ENCODE results near the gene ARHGEF19. TPM values are rescaled to one million over a fixed set of nuclear protein-coding genes. Genes with fewer than 3 reads are reported as not detected.

ARHGEF19 gene
- total and polyA plus RNA-seq, 9 of the 15 experiments (the other 6 are each of a cell fraction or from before 2014, with no cell fraction given) = 0.73 to 21.0 (median 5.2) TPM

DNA sequence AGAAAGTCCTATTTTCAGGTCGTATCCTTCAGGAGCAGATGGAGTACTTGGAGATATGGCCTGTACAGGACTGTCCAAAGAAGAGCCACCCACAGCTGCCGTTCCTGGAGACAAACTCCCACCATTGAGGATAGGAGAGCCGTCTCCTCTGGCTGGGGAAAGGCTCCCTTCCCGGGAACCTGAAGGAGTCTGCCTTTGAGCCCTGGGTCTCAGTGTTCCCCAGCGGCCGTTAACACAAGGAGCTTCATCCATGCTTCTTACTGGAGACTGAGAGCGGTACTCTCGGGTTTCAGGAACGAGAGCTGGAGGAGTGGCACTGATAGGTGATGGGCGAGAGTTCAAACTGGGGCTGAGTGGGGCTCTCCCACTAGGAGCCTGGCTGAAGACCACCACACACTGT lies 38.9 kb upstream of the ARHGEF19 start:
- TF ChIP-seq ZBED1 (IDR thresholded peaks at IDR 0.05) = no peak
- TF ChIP-seq ZNF311 (CRISPR knock-in tag; IDR thresholded peaks at IDR 0.05) = no peak
- no peak for TF ChIP-seq ZBTB1 (CRISPR knock-in tag; IDR thresholded peaks at IDR 0.05; ENCODE audit: borderline replicate concordance, low read depth)
- Histone ChIP-seq H3K4me1 (replicated peaks in 1 of 2; ENCODE audit: control insufficient read depth in 2 of 2, insufficient read depth in 2 of 2, low read length in 2 of 2) (peaks cover 8 to 32% of the 10 kb centered on the region in 2 experiments), H4K20me1 (replicated peaks; ENCODE audit: control insufficient read depth, insufficient read depth, low read length) (no peaks in the 10 kb centered on the region), H3K36me3 (ENCODE audit: control insufficient read depth, insufficient read depth, low read length) (peaks cover 86% of the 10 kb centered on the region), H3K27ac (ENCODE audit: extremely low read depth, low read depth, low read length) (no peak overlapping the region), H3K79me2 (ENCODE audit: control insufficient read depth, insufficient read depth, low read length) (peaks cover 6% of the 10 kb centered on the region; the same call in 1 of the 3 replicates), H3K9me1 (ENCODE audit: control insufficient read depth, insufficient read depth, low read length) (peaks cover 7% of the 10 kb centered on the region), H3K9ac (ENCODE audit: insufficient read depth in 1 of 2, low read depth in 2 of 2, low read length in 2 of 2) (no peak overlapping the region), H3K4me3 (no peak overlapping the region), H3K4me2 (ENCODE audit: insufficient read depth, low read length) (no peak overlapping the region), H3K9me3 (replicated peaks; ENCODE audit: control insufficient read depth, insufficient read depth, low read depth, low read length) (no peaks in the 10 kb centered on the region), H2AFZ (ENCODE audit: low read depth, low read length) (no peak overlapping the region), H3K27me3 (ENCODE audit: control insufficient read depth in 2 of 2, insufficient read depth in 2 of 2, low read length in 2 of 2) (no peaks in the 10 kb centered on the region)
- no peak for DNase-seq (ENCODE audit: extremely low read depth in 1 of 4, low spot score in 3 of 4)
- no peak for ATAC-seq
- in situ Hi-C loops (cut with MboI) = no loop called here
- BruUV-seq (replicated peaks) = no TSS peak
- no peak for FAIRE-seq
- intact Hi-C loops (cut with micrococcal nuclease) = no loop called here
- WGBS (ENCODE audit: insufficient coverage, low coverage, missing lambda C conversion rate) = 95% methylated on average over 10 of the region's 10 CpGs
- POLR2A ChIA-PET = interaction anchor here (1.0 to 1.7 kb wide), 2 partner anchors 12 to 14 kb away, joined by 4 to 7 read pairs; partner anchors contain the start of gene CPLANE2
- CTCF ChIA-PET (ENCODE audit: low intra/inter-chr PET ratio) = no interaction called here

DNA sequence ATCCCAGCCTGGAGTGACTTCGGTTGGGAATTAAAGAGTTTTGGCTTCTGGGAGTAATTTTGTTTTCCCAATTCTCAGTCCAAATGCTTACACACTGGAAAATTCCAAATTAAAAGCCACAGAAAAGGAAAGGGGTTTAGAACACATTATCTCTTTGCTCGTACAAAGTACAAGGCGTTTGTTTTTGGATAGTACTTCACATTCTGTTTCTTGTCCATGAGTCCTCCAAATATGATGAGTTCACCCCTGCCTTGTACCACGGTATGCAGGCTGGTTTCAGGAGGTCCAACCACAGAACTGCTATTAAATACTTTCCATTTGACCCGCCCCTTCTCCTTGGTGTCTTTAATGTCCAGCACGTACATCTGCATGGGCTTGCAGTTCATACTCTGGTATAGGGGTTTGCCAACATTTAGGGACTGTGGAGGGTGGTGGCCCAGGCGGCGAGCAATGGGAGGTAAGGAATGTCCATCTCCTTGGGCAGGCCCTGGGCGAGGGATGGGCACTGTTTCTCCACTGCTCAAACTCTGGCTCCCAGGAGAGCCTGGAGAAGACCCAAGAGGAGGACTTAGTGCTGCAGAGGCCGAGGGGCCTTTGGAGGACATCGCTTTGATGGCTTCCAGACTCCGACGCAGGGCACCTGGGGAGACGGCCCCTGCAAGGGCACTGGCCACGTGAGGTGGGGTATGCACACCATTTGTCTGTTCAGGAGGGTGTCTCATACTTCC lies 38.2 kb upstream of the ARHGEF19 start:
- TF ChIP-seq SMARCA4 (IDR thresholded peaks at IDR 0.05) (no peak), MYNN (IDR thresholded peaks at IDR 0.05) (0 out of 2 replicates have a peak, but pooled peaks have one; percentile 35), MYNN (CRISPR knock-in tag; IDR thresholded peaks at IDR 0.05) (no peak), GABPA (tag; conservative IDR thresholded peaks at IDR 0.05; ENCODE audit: low read depth) (no peak), MTF1 (CRISPR knock-in tag; IDR thresholded peaks at IDR 0.05; ENCODE audit: borderline replicate concordance) (no peak), YBX1 (IDR thresholded peaks at IDR 0.05) (no peak), GTF2B (IDR thresholded peaks at IDR 0.05; ENCODE audit: extremely low read depth, insufficient read length) (no peak), RFX7 (CRISPR knock-in tag; IDR thresholded peaks at IDR 0.05) (no peak), GMEB1 (CRISPR knock-in tag; IDR thresholded peaks at IDR 0.05) (no peak)
- no TSS peak for BruUV-seq (replicated peaks)
- ATAC-seq = no peak
- Histone ChIP-seq H3K9me3 (replicated peaks; ENCODE audit: control insufficient read depth, insufficient read depth, low read depth, low read length) (no peaks in the 10 kb centered on the region), H4K20me1 (replicated peaks; ENCODE audit: control insufficient read depth, insufficient read depth, low read length) (no peaks in the 10 kb centered on the region), H3K4me2 (ENCODE audit: insufficient read depth, low read length) (no peak overlapping the region), H3K79me2 (ENCODE audit: control insufficient read depth, insufficient read depth, low read length) (peaks cover 6% of the 10 kb centered on the region; the same call in 1 of the 3 replicates), H3K4me1 (replicated peaks in 1 of 2; ENCODE audit: control insufficient read depth in 2 of 2, insufficient read depth in 2 of 2, low read length in 2 of 2) (peaks cover 8 to 32% of the 10 kb centered on the region in 2 experiments), H3K27ac (ENCODE audit: extremely low read depth, low read depth, low read length) (no peak overlapping the region), H3K27me3 (ENCODE audit: control insufficient read depth in 2 of 2, insufficient read depth in 2 of 2, low read length in 2 of 2) (no peaks in the 10 kb centered on the region), H3K36me3 (ENCODE audit: control insufficient read depth, insufficient read depth, low read length) (peaks cover 79% of the 10 kb centered on the region), H3K9ac (ENCODE audit: insufficient read depth in 1 of 2, low read depth in 2 of 2, low read length in 2 of 2) (no peak overlapping the region; a peak in 1 of 4 replicates), H3K9me1 (ENCODE audit: control insufficient read depth, insufficient read depth, low read length) (peaks cover 7% of the 10 kb centered on the region), H3K4me3 (no peak overlapping the region), H2AFZ (ENCODE audit: low read depth, low read length) (no peak overlapping the region)
- WGBS (ENCODE audit: insufficient coverage, low coverage, missing lambda C conversion rate) = 85% methylated on average over 14 of the region's 15 CpGs
- no peak for DNase-seq (ENCODE audit: extremely low read depth in 1 of 4, low spot score in 3 of 4)
- ChIA-PET POLR2A (interaction anchor here (1.7 kb wide), 1 partner anchor 13 kb away, joined by 4 read pairs; the partner anchor contains the start of gene CPLANE2), CTCF (ENCODE audit: low intra/inter-chr PET ratio) (no interaction called here)
- FAIRE-seq = no peak
- in situ Hi-C loops (cut with MboI) = no loop called here
- intact Hi-C loops (cut with micrococcal nuclease) = no loop called here

All from K562 (cell line).